SK-N-SH (cell line): ENCODE data around the gene AVPI1. TPM values are rescaled to one million over a fixed set of nuclear protein-coding genes. Genes with fewer than 3 reads are reported as not detected.

Source experiments
- CTCF ChIA-PET: fragments of 300-600, 350-600 bp; formaldehyde crosslinking; extraction: SDS; loops from one replicate; lab custom pipeline; 2021; lab: Yijun Ruan, JAX
- POLR2A ChIA-PET: fragments of 350-600 bp; sonication (Branson Sonifier 250); formaldehyde crosslinking; extraction: SDS; loops from one replicate; lab custom pipeline; 2020; ENCODE audit warnings: antibody characterized with exemption, inconsistent platforms; lab: Yijun Ruan, JAX
- DNase-seq: peaks from one replicate; pipeline ENCODE4 v3.0.0; 2012
- H2AFZ ChIP-seq: fragments of 200-600 bp; sonication (generic); 2 replicates; pipeline ENCODE4 v1.8.1; 2016; ENCODE audit warnings: antibody characterized with exemption, mild to moderate bottlenecking, low read depth
- H3F3A ChIP-seq: fragments of 200-600 bp; sonication (generic); replicated peaks from 2 replicates; pipeline ENCODE3; 2016; ENCODE audit warnings: antibody characterized with exemption, mild to moderate bottlenecking; ENCODE audit not compliant: insufficient read depth
- H3K27ac ChIP-seq, 2 experiments: fragments of 200-500 bp in 1 of 2; fragments of 200-600 bp in 1 of 2; sonication (Bioruptor generic) in 1 of 2; sonication (generic), shearing (Covaris generic) in 1 of 2; 2 replicates each; pipeline versions ENCODE4 v1.5.1 to v1.6.1; 2014 to 2016; ENCODE audit warnings: low read depth in 2 of 2, inconsistent platforms in 1 of 2, low read length in 1 of 2, mild to moderate bottlenecking in 1 of 2, mixed read lengths in 1 of 2
- H3K27me3 ChIP-seq: fragments of 200-600 bp; sonication (generic), shearing (Covaris generic); 2 replicates; pipeline ENCODE4 v1.6.1; 2016; ENCODE audit warnings: mixed run types; ENCODE audit not compliant: insufficient read depth
- H3K36me3 ChIP-seq, 2 experiments: fragments of 200-500 bp in 1 of 2; fragments of 200-600 bp in 1 of 2; sonication (Bioruptor generic) in 1 of 2; sonication (generic) in 1 of 2; replicated peaks in 1 of 2; 2 replicates each; pipeline versions ENCODE3 to v1.5.1; 2014 to 2016; ENCODE audit warnings: low read length in 1 of 2, mild to moderate bottlenecking in 1 of 2; ENCODE audit not compliant: insufficient read depth in 2 of 2, control insufficient read depth in 1 of 2
- H3K4me1 ChIP-seq, 2 experiments: fragments of 200-500 bp in 1 of 2; fragments of 200-600 bp in 1 of 2; sonication (Bioruptor generic) in 1 of 2; sonication (generic), shearing (Covaris generic) in 1 of 2; 2 replicates each; pipeline versions ENCODE4 v1.5.1 to v1.6.1; 2014 to 2016; ENCODE audit warnings: low read depth in 1 of 2, low read length in 1 of 2, mixed run types in 1 of 2; ENCODE audit not compliant: insufficient read depth in 2 of 2, control insufficient read depth in 1 of 2
- H3K4me2 ChIP-seq: fragments of 200-600 bp; sonication (generic), shearing (Covaris generic); 2 replicates; pipeline ENCODE4 v1.6.1; 2017; ENCODE audit warnings: mixed run types
- H3K4me3 ChIP-seq, 2 experiments: fragments of 200-500 bp in 1 of 2; fragments of 200-600 bp in 1 of 2; sonication (Bioruptor generic) in 1 of 2; sonication (generic), shearing (Covaris generic) in 1 of 2; 2 replicates each; pipeline versions ENCODE4 v1.5.1 to v1.8.1; 2014 to 2016; ENCODE audit warnings: low read depth in 2 of 2, inconsistent platforms in 1 of 2, low read length in 1 of 2, mild to moderate bottlenecking in 1 of 2, mixed read lengths in 1 of 2, moderate library complexity in 1 of 2
- H3K79me2 ChIP-seq: fragments of 200-600 bp; sonication (generic); 2 replicates; pipeline ENCODE4 v1.8.1; 2017; ENCODE audit warnings: mild to moderate bottlenecking; ENCODE audit not compliant: insufficient read depth
- H3K9ac ChIP-seq: fragments of 200-600 bp; sonication (generic); 2 replicates; pipeline ENCODE4 v1.6.1; 2017; ENCODE audit warnings: mixed run types
- H3K9me2 ChIP-seq: fragments of 200-600 bp; sonication (generic); 2 replicates; pipeline ENCODE4 v1.6.1; 2017; ENCODE audit warnings: mixed run types
- H3K9me3 ChIP-seq: fragments of 200-600 bp; sonication (generic); 2 replicates; pipeline ENCODE4 v1.6.1; 2017; ENCODE audit warnings: mixed run types, mild to moderate bottlenecking, moderate library complexity
- H4K20me1 ChIP-seq: fragments of 200-600 bp; sonication (generic); 2 replicates; pipeline ENCODE4 v1.6.1; 2017; ENCODE audit warnings: mild to moderate bottlenecking, mixed run types; ENCODE audit not compliant: insufficient read depth
- ELF1 ChIP-seq: IDR thresholded peaks from 2 replicates; pipeline ENCODE4 v1.4.0; 2012
- EP300 ChIP-seq, 2 experiments: IDR thresholded peaks; 2 replicates each; pipeline versions ENCODE4 v1.4.0 to v1.6.1; 2012; ENCODE audit warnings: borderline replicate concordance in 1 of 2, low read depth in 1 of 2, low read length in 1 of 2
- FOXM1 ChIP-seq: IDR thresholded peaks from 2 replicates; pipeline ENCODE4 v1.4.0; 2012; ENCODE audit warnings: low read depth, mild to moderate bottlenecking
- JUND ChIP-seq: IDR thresholded peaks from 2 replicates; pipeline ENCODE4 v1.4.0; 2012
- MXI1 ChIP-seq: IDR thresholded peaks from 2 replicates; pipeline ENCODE4 v1.6.1; 2012; ENCODE audit warnings: mild to moderate bottlenecking, low read depth, low read length, improper control_type of control experiment
- RCOR1 ChIP-seq: fragments of 150-350 bp; IDR thresholded peaks from 2 replicates; pipeline ENCODE4 v1.6.1; 2017; ENCODE audit warnings: antibody characterized with exemption, low read length
- SIN3A ChIP-seq: IDR thresholded peaks from 2 replicates; pipeline ENCODE4 v1.6.1; 2012; ENCODE audit warnings: low read depth, mild to moderate bottlenecking, low read length, moderate library complexity, borderline replicate concordance
- SMC3 ChIP-seq: IDR thresholded peaks from 2 replicates; pipeline ENCODE4 v1.6.1; 2012; ENCODE audit warnings: low read depth, low read length, improper control_type of control experiment
- TAF1 ChIP-seq: IDR thresholded peaks from 2 replicates; pipeline ENCODE4 v1.6.1; 2012; ENCODE audit warnings: low read depth, mild to moderate bottlenecking, low read length, moderate library complexity, borderline replicate concordance
- TCF12 ChIP-seq: IDR thresholded peaks from 2 replicates; pipeline ENCODE4 v1.4.0; 2012
- YY1 ChIP-seq: IDR thresholded peaks from 2 replicates; pipeline ENCODE4 v1.4.0; 2012; ENCODE audit warnings: low read depth, mild to moderate bottlenecking
- WGBS: methylation state at CpG from one replicate; pipeline ENCODE4 v1.1.6; 2017; ENCODE audit warnings: low lambda C conversion rate; 5-methylcytosine and 5-hydroxymethylcytosine counted together
- polyA plus RNA-seq, 3 experiments: library from polyadenylated mRNA; depleted of rRNA; stranded (reverse); fragments of >200 nt; gene quantifications; 2 replicates each; pipeline ENCODE4 v1.2.3, GENCODE V29; 2012
- TF ChIP-seq, protein P1 (sequence below): IDR thresholded peaks from 2 replicates; pipeline ENCODE4 v1.4.0; 2012; ENCODE audit warnings: low read depth, borderline replicate concordance
- TF ChIP-seq, protein P2 (sequence below): IDR thresholded peaks from 2 replicates; pipeline ENCODE4; 2012
- TF ChIP-seq, protein P3 (sequence below): fragments of 200-600 bp; sonication (generic); IDR thresholded peaks from 2 replicates; pipeline ENCODE4 v1.6.1; 2017; ENCODE audit warnings: antibody characterized with exemption, mild to moderate bottlenecking, moderate library complexity
- TF ChIP-seq, protein P4 (sequence below): IDR thresholded peaks from 2 replicates; pipeline ENCODE4 v1.4.0; 2012; ENCODE audit warnings: low read depth, borderline replicate concordance

Gene AVPI1
- polyA plus RNA-seq, 1 of the 3 experiments (the other 2 are of a cell fraction) = 6.3 TPM

DNA sequence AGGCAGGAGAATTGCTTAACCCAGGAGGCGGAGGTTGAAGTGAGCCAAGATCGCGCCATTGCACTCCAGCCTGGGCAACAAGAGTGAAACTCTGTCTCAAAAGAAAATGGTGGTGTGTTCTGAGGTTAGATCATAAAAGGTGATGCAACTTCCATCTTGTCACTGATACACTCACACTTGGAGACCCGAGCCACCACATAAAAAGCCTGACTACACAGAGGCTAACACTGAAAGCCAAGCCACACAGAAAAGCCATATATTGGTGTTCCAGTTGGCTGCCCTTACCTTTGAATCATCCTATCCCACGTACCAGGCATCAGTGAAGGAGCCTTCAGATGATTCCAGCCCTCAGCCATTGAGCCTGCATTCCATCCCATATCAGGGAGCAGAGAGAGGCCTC lies 57.8 kb downstream of the AVPI1 start:
- Histone ChIP-seq H3F3A (peaks cover 6% of the 10 kb centered on the region), H2AFZ (no peak overlapping the region)
- CTCF ChIA-PET = interaction anchor here (0.8 kb wide), 1 partner anchor 76 kb away, joined by 3 read pairs; no protein-coding TSS in a partner anchor
- DNase-seq = no peak
- TF ChIP-seq YY1 (no peak), ELF1 (no peak)
- TF ChIP-seq, all 33 proteins: peak for 0
- Histone ChIP-seq H4K20me1 (no peaks in the 10 kb centered on the region), H3K9me3 (no peaks in the 10 kb centered on the region), H3K4me2 (no peak overlapping the region), H3K9ac (no peak overlapping the region), H3K79me2 (peaks cover 17% of the 10 kb centered on the region), H3K36me3 (no peaks in the 10 kb centered on the region), H3K27ac (no peak overlapping the region), H3K9me2 (no peaks in the 10 kb centered on the region), H3K4me3 (no peak overlapping the region), H3K4me1 (peaks cover 4% of the 10 kb centered on the region in 2 experiments; a peak in 2 of 4 replicates), H3K27me3 (no peaks in the 10 kb centered on the region)
- POLR2A ChIA-PET = no interaction called here
- 97% methylated on average over 5 of the region's 5 CpGs for WGBS

DNA sequence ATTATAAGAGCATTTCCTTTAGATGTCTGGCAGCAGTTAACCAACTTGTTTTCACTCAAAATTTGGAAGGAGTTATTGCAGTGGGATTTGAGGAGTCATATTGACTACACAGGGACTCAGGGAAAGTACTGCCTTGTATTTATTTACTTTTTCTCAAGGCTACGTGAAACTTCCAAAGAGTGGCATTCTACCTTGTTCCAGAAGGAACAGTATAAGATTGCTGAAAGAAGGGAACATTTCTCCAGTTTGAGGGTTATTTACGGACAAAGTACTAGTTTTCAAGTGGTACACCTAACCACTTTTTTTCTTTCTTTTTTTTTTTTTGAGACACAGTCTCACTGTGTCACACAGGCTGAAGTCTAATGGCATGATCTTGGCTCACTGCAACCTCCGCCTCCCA lies 58.8 kb downstream of the AVPI1 start:
- no peak for DNase-seq
- peaks cover 6% of the 10 kb centered on the region for H3F3A ChIP-seq
- no peak overlapping the region for H3K9ac ChIP-seq
- peaks cover 17% of the 10 kb centered on the region for H3K79me2 ChIP-seq
- no peaks in the 10 kb centered on the region for H4K20me1 ChIP-seq
- no peak overlapping the region for H3K27ac ChIP-seq
- ChIA-PET POLR2A (interaction anchor here (0.9 kb wide), 1 partner anchor 12 kb away, joined by 3 read pairs; the partner anchor contains the start of gene PI4K2A), CTCF (interaction anchor here (0.8 to 1.0 kb wide), 2 partner anchors 49 to 75 kb away, joined by 3 read pairs; no protein-coding TSS in a partner anchor)
- peaks cover 0 to 4% of the 10 kb centered on the region in 2 experiments; a peak in 2 of 4 replicates for H3K4me1 ChIP-seq
- 95% methylated on average over 3 of the region's 3 CpGs for WGBS
- no peaks in the 10 kb centered on the region for H3K27me3 ChIP-seq
- no peaks in the 10 kb centered on the region for H3K9me2 ChIP-seq
- no peak overlapping the region for H2AFZ ChIP-seq
- no peak overlapping the region for H3K4me3 ChIP-seq
- TF ChIP-seq MXI1 = no peak
- TF ChIP-seq, protein P1, sequence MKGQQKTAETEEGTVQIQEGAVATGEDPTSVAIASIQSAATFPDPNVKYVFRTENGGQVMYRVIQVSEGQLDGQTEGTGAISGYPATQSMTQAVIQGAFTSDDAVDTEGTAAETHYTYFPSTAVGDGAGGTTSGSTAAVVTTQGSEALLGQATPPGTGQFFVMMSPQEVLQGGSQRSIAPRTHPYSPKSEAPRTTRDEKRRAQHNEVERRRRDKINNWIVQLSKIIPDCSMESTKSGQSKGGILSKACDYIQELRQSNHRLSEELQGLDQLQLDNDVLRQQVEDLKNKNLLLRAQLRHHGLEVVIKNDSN = no peak
- no peak for TF ChIP-seq SMC3
- no peak for TF ChIP-seq TCF12
- TF ChIP-seq EP300 (IDR thresholded peaks at IDR 0.05; ENCODE audit: borderline replicate concordance in 1 of 2, low read depth in 1 of 2, low read length in 1 of 2) = no peak
- TF ChIP-seq, protein P2, sequence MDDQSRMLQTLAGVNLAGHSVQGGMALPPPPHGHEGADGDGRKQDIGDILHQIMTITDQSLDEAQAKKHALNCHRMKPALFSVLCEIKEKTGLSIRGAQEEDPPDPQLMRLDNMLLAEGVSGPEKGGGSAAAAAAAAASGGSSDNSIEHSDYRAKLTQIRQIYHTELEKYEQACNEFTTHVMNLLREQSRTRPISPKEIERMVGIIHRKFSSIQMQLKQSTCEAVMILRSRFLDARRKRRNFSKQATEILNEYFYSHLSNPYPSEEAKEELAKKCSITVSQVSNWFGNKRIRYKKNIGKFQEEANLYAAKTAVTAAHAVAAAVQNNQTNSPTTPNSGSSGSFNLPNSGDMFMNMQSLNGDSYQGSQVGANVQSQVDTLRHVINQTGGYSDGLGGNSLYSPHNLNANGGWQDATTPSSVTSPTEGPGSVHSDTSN = no peak
- no peak overlapping the region for H3K4me2 ChIP-seq
- no peaks in the 10 kb centered on the region for H3K9me3 ChIP-seq
- no peaks in the 10 kb centered on the region for H3K36me3 ChIP-seq

DNA sequence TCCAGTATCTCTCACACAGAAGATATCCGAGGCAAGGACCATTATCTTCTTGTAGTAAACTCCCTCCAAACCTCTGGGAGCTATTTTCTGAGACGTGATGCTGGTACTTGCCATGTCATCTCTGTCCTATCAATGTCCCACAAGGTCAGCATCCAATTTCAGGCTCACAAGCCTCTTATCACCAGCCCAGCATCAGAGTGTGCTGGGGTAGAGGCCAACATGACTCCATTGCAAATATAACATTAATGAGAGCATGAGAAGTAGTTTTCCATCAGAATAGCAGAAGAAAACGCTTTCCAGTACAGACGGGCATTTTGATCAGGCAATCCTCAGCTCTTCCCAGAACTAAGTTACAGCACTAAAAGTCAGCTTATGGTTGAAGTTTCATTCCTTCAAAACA lies 59.3 kb downstream of the AVPI1 start:
- Histone ChIP-seq H3K4me1 (peaks cover 0 to 4% of the 10 kb centered on the region in 2 experiments; a peak in 2 of 4 replicates), H3F3A (peaks cover 6% of the 10 kb centered on the region), H3K27me3 (no peaks in the 10 kb centered on the region), H4K20me1 (no peaks in the 10 kb centered on the region), H3K9ac (no peak overlapping the region), H2AFZ (no peak overlapping the region), H3K9me3 (no peaks in the 10 kb centered on the region), H3K9me2 (no peaks in the 10 kb centered on the region), H3K4me3 (no peak overlapping the region), H3K79me2 (peaks cover 14% of the 10 kb centered on the region), H3K4me2 (no peak overlapping the region), H3K36me3 (no peaks in the 10 kb centered on the region), H3K27ac (no peak overlapping the region)
- ChIA-PET POLR2A (interaction anchor here (0.9 kb wide), 1 partner anchor 12 kb away, joined by 3 read pairs; the partner anchor contains the start of gene PI4K2A), CTCF (interaction anchor here (1.0 kb wide), 1 partner anchor 50 kb away, joined by 3 read pairs; no protein-coding TSS in a partner anchor)
- WGBS = 79% methylated on average over 4 of the region's 4 CpGs
- no peak for DNase-seq
- TF ChIP-seq, protein P3, sequence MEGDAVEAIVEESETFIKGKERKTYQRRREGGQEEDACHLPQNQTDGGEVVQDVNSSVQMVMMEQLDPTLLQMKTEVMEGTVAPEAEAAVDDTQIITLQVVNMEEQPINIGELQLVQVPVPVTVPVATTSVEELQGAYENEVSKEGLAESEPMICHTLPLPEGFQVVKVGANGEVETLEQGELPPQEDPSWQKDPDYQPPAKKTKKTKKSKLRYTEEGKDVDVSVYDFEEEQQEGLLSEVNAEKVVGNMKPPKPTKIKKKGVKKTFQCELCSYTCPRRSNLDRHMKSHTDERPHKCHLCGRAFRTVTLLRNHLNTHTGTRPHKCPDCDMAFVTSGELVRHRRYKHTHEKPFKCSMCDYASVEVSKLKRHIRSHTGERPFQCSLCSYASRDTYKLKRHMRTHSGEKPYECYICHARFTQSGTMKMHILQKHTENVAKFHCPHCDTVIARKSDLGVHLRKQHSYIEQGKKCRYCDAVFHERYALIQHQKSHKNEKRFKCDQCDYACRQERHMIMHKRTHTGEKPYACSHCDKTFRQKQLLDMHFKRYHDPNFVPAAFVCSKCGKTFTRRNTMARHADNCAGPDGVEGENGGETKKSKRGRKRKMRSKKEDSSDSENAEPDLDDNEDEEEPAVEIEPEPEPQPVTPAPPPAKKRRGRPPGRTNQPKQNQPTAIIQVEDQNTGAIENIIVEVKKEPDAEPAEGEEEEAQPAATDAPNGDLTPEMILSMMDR = no peak
- TF ChIP-seq, protein P4, sequence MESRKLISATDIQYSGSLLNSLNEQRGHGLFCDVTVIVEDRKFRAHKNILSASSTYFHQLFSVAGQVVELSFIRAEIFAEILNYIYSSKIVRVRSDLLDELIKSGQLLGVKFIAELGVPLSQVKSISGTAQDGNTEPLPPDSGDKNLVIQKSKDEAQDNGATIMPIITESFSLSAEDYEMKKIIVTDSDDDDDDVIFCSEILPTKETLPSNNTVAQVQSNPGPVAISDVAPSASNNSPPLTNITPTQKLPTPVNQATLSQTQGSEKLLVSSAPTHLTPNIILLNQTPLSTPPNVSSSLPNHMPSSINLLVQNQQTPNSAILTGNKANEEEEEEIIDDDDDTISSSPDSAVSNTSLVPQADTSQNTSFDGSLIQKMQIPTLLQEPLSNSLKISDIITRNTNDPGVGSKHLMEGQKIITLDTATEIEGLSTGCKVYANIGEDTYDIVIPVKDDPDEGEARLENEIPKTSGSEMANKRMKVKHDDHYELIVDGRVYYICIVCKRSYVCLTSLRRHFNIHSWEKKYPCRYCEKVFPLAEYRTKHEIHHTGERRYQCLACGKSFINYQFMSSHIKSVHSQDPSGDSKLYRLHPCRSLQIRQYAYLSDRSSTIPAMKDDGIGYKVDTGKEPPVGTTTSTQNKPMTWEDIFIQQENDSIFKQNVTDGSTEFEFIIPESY = no peak
- TF ChIP-seq RCOR1 = no peak
- TF ChIP-seq FOXM1 = no peak
- no peak for TF ChIP-seq MXI1
- TF ChIP-seq JUND = no peak
- TF ChIP-seq EP300 (IDR thresholded peaks at IDR 0.05; ENCODE audit: borderline replicate concordance in 1 of 2, low read depth in 1 of 2, low read length in 1 of 2) = no peak
- TF ChIP-seq SIN3A = no peak
- TF ChIP-seq TAF1 = no peak
- no peak for TF ChIP-seq ELF1
